ENCODE results near the gene ACSL3. TPM values are rescaled to one million over a fixed set of nuclear protein-coding genes. Genes with fewer than 3 reads are reported as not detected.

The ACSL3 gene
- total and polyA plus RNA-seq, 2 donors (not counting 1 experiment from before 2014, with no cell fraction given), result 6.7 to 46.0 TPM

DNA sequence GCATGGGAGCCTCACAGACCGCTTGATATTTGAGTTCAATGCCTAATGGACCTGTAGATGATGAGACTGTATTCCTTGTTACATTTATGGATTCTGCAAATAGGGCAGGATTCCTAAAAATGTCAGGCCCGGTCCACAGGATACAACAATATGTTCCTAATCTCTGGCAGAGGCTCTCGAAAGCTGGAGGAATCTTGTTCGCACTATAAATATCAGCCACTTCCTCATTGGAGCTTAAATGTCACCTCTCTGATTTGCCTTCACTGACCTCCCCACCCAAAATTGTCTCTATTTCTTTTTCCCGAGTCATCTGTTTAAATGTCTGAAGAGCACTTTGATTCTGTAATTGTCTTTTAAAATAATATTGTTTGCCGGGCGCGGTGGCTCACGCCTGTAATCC lies 12.0 kb upstream of the ACSL3 start:
- Histone ChIP-seq H3K9me3 (ENCODE audit: control extremely low read depth in 1 of 3, control insufficient read depth in 2 of 3, insufficient read depth in 1 of 3, low read length in 2 of 3) (no peaks in the 10 kb centered on the region), H2AFZ (ENCODE audit: insufficient read depth, low read depth, low read length, poor library complexity, severe bottlenecking) (no peak overlapping the region), H3K4me1 (ENCODE audit: control insufficient read depth in 2 of 2, insufficient read depth in 2 of 2, low read length in 2 of 2) (no peaks in the 10 kb centered on the region), H3K27me3 (replicated peaks in 1 of 4; ENCODE audit: control extremely low read depth in 1 of 4, control insufficient read depth in 3 of 4, insufficient read depth in 4 of 4, low read length in 3 of 4) (no peaks in the 10 kb centered on the region), H4K20me1 (ENCODE audit: control insufficient read depth, insufficient read depth, low read length, poor library complexity, severe bottlenecking) (no peaks in the 10 kb centered on the region), H3K79me2 (ENCODE audit: control insufficient read depth, insufficient read depth, low read length) (no peaks in the 10 kb centered on the region), H3K36me3 (replicated peaks in 1 of 2; ENCODE audit: control extremely low read depth in 1 of 2, control insufficient read depth in 1 of 2, extremely low read depth in 1 of 2, insufficient read depth in 2 of 2, low read length in 1 of 2) (no peaks in the 10 kb centered on the region), H3K4me2 (replicated peaks; ENCODE audit: low read depth, low read length, poor library complexity, severe bottlenecking) (no peak overlapping the region), H3K9ac (ENCODE audit: low read length) (no peak overlapping the region), H3K4me3 (ENCODE audit: control extremely low read depth in 1 of 5, extremely low read depth in 1 of 5, insufficient read depth in 1 of 5, low read depth in 2 of 5, low read length in 4 of 5) (no peak overlapping the region), H3K27ac (ENCODE audit: low read length in 2 of 2) (no peak overlapping the region)
- DNase-seq (no peak), ATAC-seq (ENCODE audit: low read depth) (no peak)
- CTCF ChIA-PET, result no interaction called here
- intact Hi-C loops (cut with micrococcal nuclease), result no loop called here
- POLR2A ChIA-PET, result no interaction called here
- H3K27ac Mint-ChIP-seq, result no peak overlapping the region
- TF ChIP-seq, protein P1, sequence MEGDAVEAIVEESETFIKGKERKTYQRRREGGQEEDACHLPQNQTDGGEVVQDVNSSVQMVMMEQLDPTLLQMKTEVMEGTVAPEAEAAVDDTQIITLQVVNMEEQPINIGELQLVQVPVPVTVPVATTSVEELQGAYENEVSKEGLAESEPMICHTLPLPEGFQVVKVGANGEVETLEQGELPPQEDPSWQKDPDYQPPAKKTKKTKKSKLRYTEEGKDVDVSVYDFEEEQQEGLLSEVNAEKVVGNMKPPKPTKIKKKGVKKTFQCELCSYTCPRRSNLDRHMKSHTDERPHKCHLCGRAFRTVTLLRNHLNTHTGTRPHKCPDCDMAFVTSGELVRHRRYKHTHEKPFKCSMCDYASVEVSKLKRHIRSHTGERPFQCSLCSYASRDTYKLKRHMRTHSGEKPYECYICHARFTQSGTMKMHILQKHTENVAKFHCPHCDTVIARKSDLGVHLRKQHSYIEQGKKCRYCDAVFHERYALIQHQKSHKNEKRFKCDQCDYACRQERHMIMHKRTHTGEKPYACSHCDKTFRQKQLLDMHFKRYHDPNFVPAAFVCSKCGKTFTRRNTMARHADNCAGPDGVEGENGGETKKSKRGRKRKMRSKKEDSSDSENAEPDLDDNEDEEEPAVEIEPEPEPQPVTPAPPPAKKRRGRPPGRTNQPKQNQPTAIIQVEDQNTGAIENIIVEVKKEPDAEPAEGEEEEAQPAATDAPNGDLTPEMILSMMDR (IDR thresholded peaks at IDR 0.05), result no peak
- no peak for TF ChIP-seq EZH2 (IDR thresholded peaks at IDR 0.05; ENCODE audit: borderline replicate concordance, insufficient read depth, low read depth, low read length, poor library complexity, severe bottlenecking)
- peaks cover 18% of the 10 kb centered on the region for H3K27me3 Mint-ChIP-seq
- H3K9me3 Mint-ChIP-seq (ENCODE audit: insufficient read depth), result no peaks in the 10 kb centered on the region
- H3K4me3 Mint-ChIP-seq, result no peak overlapping the region
- 95% methylated on average over 7 of the region's 9 CpGs for WGBS (ENCODE audit: insufficient coverage)
- H3K4me1 Mint-ChIP-seq, result no peaks in the 10 kb centered on the region

DNA sequence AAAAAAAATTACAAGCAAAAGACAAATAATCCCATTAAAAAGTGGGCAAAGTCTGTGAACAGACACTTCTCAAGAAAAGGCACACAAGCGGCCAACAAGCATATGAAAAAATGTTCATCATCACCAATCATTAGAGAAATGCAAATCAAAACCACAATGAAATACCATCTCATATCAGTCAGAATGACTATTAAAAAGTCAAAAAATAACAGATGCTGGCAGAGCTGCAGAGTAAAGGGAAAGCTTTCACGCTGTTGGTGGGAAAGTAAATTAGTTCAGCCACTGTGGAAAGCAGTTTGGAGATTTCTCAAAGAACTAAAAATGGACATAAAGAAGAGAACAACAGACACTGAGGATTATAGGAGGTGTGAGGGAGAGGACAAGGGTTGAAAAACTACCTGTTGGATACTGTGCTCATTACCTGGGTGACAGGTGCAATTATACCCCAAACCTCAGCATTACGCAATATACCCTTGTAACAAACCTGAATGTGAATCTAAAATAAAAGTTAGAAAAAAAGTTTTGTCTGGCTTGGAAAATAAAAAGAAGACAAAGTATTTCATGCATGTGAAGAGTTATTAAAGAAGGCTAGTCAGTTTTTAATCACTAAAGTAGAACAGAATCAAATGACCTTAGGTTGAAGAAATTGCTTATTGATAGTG lies 8.7 kb upstream of the ACSL3 start:
- H3K4me2 ChIP-seq (replicated peaks; ENCODE audit: low read depth, low read length, poor library complexity, severe bottlenecking), result no peak overlapping the region
- H3K4me1 ChIP-seq (ENCODE audit: control insufficient read depth in 2 of 2, insufficient read depth in 2 of 2, low read length in 2 of 2), result no peaks in the 10 kb centered on the region
- H2AFZ ChIP-seq (ENCODE audit: insufficient read depth, low read depth, low read length, poor library complexity, severe bottlenecking), result no peak overlapping the region
- DNase-seq (no peak), ATAC-seq (ENCODE audit: low read depth) (no peak)
- H3K9me3 Mint-ChIP-seq (ENCODE audit: insufficient read depth), result no peaks in the 10 kb centered on the region
- no peaks in the 10 kb centered on the region for H3K27me3 ChIP-seq (replicated peaks in 1 of 4; ENCODE audit: control extremely low read depth in 1 of 4, control insufficient read depth in 3 of 4, insufficient read depth in 4 of 4, low read length in 3 of 4)
- 88% methylated on average over 1 of the region's 3 CpGs for WGBS (ENCODE audit: insufficient coverage)
- peaks cover 10% of the 10 kb centered on the region for H3K27me3 Mint-ChIP-seq
- peaks cover 0 to 1% (median 0%) of the 10 kb centered on the region in 3 donors for H3K9me3 ChIP-seq (ENCODE audit: control extremely low read depth in 1 of 3, control insufficient read depth in 2 of 3, insufficient read depth in 1 of 3, low read length in 2 of 3)
- H3K4me3 ChIP-seq (ENCODE audit: control extremely low read depth in 1 of 5, extremely low read depth in 1 of 5, insufficient read depth in 1 of 5, low read depth in 2 of 5, low read length in 4 of 5), result no peak overlapping the region
- no peaks in the 10 kb centered on the region for H3K36me3 ChIP-seq (replicated peaks in 1 of 2; ENCODE audit: control extremely low read depth in 1 of 2, control insufficient read depth in 1 of 2, extremely low read depth in 1 of 2, insufficient read depth in 2 of 2, low read length in 1 of 2)
- H3K27ac Mint-ChIP-seq, result no peak overlapping the region
- H3K27ac ChIP-seq (ENCODE audit: low read length in 2 of 2), result no peak overlapping the region
- no peak overlapping the region for H3K9ac ChIP-seq (ENCODE audit: low read length)
- TF ChIP-seq, protein P1 (IDR thresholded peaks at IDR 0.05), result no peak
- no peak for TF ChIP-seq EZH2 (IDR thresholded peaks at IDR 0.05; ENCODE audit: borderline replicate concordance, insufficient read depth, low read depth, low read length, poor library complexity, severe bottlenecking)
- intact Hi-C loops (cut with micrococcal nuclease), result no loop called here
- no peaks in the 10 kb centered on the region for H3K79me2 ChIP-seq (ENCODE audit: control insufficient read depth, insufficient read depth, low read length)
- H3K4me1 Mint-ChIP-seq, result no peaks in the 10 kb centered on the region
- CTCF ChIA-PET, result no interaction called here
- H3K4me3 Mint-ChIP-seq, result no peak overlapping the region
- H4K20me1 ChIP-seq (ENCODE audit: control insufficient read depth, insufficient read depth, low read length, poor library complexity, severe bottlenecking), result no peaks in the 10 kb centered on the region
- POLR2A ChIA-PET, result no interaction called here
